Measurements from ENCODE around the gene CLEC17A.
"Not testable (repeated sequence)": the region's sequence is repeated elsewhere in the genome, so short reads cannot be mapped to it uniquely, and the experiment has no call there.

DNA sequence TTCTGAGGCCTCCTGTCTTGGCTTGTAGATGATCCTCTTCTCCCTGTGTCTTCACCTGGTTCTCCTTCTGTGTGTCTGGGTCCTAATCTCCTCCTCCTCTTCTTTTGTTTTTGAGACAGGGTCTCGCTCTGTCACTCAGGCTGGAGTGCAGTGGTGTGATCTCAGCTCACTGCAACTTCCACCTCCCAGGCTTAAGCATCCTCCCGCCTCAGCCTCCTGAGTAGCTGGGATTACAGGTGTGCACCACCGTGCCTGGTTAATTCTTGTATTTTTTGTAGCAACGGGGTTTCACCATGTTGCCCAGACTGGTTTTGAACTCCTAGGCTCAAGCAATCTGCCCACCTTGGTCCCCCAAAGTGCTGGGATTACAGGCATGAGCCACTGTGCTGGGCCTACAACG, 29.4 kb downstream of the CLEC17A start:
- TF ChIP-seq, protein P1, sequence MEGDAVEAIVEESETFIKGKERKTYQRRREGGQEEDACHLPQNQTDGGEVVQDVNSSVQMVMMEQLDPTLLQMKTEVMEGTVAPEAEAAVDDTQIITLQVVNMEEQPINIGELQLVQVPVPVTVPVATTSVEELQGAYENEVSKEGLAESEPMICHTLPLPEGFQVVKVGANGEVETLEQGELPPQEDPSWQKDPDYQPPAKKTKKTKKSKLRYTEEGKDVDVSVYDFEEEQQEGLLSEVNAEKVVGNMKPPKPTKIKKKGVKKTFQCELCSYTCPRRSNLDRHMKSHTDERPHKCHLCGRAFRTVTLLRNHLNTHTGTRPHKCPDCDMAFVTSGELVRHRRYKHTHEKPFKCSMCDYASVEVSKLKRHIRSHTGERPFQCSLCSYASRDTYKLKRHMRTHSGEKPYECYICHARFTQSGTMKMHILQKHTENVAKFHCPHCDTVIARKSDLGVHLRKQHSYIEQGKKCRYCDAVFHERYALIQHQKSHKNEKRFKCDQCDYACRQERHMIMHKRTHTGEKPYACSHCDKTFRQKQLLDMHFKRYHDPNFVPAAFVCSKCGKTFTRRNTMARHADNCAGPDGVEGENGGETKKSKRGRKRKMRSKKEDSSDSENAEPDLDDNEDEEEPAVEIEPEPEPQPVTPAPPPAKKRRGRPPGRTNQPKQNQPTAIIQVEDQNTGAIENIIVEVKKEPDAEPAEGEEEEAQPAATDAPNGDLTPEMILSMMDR (IDR thresholded peaks at IDR 0.05), result not testable (repeated sequence)
- not testable (repeated sequence) for TF ChIP-seq POLR2A (IDR thresholded peaks at IDR 0.05)
